ENCODE data around the gene DENND4B.
A peak's percentile ranks its signal among the peaks of the same experiment; 100 is the strongest.
"Not testable (repeated sequence)": the region's sequence is repeated elsewhere in the genome, so short reads cannot be mapped to it uniquely, and the experiment has no call there.

DENND4B gene

DNA sequence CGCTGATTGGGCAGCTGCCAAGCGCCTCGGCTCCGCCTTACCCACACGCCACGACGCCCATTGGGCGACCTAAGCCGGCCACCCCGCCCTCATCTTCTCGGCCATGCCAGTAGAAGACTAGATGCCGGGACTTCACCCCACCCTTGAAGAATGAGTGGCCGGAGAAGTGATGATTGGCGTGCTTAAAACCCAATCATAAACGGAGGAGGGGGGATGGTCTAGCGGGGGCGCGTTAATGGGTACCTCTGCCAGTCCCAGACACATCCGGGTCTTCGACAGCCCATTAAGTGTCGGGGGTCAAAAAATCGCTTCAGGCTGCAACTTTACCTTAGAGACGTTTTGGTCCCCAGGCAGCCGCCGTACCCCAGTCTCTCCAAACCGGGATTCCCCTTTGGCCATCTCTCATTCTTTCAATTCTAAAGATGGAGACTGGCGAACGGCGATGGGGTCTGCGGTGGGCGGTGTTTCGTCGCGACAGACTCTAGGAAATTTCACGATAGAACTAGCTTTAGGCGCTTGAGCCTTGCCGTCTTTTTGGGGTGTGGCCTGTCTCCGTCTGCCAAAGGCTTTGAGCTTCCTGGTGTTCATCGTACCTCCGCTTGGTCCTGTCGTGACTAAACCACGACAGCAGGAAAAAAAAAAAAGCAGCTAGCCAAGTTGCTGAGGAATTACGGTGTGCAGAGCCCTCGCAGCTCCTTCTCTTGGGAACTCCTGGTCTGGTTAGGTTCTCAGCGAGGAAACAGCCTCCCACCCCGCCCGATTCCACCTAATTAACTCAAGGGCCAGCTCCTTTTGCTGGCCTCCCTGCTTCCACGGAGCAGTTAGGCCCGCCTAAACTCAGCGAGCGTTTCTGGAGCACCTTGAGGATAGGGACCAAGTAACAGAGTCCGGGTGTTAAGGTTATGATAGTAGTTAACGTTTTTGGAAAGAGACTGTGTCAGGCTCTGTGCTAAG is 23.3 kb downstream of the DENND4B start, which contains the start of gene GATAD2B:
Gene GATAD2B, minus strand, starts transcription at position 1 of the 954 bp plus-strand sequence. CDS start 94,625 bp downstream, outside the sequence.
- DNase-seq: peak; percentile 100

DNA sequence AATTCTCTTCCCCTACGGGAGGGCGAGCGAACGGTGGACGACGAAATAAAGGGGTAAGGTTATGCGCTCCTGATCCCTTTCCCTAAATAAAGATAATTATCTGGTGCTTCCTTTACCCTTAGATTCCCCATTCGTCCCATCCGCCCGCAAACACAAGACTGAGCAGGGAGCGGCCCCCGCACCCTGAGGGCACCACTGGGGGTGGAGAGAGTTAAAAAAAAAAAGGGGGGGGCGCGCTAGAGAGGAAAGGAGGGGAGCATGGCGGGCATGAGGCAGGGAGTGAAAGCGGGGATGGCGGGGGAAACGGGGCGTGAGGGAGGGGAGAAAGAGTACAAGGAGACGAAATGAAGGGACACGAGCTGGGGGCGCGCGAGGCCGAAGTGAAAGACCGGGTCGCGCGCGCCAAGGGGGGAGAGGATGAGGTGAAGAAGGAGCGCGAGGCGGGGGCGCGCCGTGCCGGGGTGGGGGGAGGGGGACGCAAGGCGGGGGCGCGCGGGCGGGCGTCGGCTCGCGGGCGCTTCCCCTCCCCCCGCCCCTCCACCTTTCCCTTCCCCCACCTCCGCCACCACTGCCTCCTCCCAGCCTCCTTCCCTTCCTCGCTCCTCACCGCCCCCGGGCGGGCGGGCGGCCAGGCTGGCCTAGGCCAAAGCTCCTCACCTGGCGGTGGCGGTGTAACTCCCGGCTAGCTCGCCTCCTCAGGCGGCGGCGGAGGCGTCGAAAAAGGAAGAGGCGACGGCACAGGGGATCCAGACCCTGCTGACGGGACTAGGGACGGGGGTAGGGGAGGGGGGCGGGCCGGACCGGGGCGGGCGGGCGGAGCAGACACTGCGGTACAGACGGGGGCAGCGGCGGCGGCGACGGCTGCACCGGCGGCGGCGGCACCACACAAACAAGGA is 24.2 kb downstream of the DENND4B start:
- DNase-seq: peak; percentile 84

DNA sequence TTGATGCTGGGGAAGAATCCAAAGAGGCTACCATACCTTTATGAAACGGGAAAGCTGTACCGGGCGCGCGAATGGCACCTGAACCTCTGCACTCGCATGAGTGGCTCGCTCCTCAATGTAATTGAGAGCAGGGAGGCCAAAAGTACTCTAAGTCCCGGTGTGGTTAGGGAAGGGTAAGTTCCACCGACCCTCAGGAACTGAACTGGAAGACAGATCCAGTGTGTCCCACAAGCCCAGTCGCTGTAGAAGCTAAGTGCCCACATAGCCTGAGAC is 24.8 kb downstream of the DENND4B start:
- peak; percentile 20 for DNase-seq

DNA sequence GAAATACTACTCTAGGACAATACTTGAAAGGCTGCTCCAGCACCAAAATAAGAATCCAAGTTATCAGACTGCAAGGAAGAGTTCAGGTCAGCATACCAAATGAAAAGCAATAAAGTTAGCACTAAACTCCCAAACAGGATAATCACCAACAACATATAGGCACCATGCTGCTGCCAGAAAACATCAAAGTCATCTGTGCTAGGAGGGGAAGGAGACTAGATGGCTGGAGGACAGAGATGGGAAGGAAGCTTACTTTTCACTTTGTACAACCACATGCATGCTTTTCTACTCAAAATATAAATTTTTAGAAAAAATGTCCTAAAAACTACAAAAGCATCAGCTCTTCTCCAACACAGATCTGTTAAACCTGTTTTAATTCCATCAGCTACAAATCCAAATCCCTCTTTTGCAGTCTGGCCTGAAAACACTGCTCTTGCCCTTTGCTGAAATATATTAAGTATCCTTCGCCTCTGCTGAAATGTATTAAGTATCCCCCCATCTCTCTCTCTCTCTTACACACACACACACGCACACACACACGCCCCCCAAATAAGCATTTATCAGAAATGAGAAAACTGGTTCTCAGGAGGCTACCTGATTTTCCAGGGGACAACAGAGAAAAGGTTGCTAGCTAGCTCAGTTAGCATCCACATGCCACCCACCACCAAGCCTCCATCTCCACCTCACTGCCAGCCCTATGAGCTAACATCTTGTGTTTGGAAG is 25.3 kb downstream of the DENND4B start:
- DNase-seq: no peak

DNA sequence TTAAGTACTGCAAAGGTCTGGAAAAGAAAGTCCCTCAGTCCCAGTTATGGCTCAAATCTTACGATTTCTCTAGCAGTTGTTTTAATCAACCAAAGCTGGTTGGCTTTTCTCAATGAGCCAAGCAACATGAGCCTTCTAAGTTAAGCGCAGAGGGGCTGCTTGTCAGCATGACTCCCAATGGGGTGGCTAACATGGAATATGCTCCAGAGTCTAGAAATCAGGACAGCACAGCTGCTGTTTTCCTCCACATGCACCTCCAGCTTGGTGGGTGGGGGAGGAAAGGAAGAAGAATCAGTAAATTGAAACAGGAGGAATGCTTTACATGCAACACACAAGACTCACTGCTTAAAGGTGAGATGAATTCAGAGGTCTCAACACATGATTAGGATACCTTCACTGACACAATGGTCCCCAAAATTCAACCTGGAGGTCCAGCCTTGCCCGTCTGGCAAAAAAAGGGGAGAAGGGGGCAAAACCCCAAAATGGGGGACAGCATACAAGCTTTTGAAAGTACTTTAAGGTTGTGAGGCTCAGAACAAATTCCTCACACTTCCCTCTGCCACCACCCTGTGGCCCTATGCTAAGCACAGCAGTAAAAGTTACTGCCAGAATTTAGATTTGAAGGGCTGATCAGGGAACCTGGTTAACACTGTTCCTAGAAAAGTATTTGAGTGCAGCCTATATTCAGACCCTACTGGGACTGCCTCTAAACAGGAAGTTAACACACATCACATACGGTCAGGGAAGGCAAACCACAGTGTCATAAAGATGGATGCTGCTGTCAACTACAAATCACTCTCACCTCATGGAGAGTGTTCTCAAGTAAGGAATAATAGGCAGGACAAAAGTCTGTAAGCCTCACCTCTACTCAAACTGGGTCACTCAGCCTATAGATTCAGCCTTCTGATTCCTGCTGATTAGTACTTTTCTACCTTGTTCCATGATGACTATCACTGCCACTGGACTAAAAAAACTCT is 26.4 kb downstream of the DENND4B start:
- DNase-seq: peak; percentile 82

DNA sequence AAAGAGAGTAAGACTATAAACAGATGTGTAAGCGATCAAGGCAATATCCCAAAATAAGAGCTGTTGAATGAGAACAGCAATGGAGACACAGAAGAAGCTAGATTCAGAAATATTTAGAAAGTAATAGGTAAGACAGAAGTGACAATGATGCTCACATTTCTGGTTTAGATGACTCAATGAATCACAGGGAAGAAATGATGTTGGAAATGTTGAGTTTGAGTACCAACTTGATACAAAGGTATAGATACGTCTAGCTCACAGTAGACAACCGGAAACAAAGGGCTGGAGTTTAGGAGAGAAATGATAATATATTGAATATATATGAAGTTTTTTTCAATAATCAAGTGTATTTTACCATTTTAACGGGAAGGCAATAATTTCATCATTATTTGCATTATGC is 30.2 kb downstream of the DENND4B start:
- no peak for DNase-seq

DNA sequence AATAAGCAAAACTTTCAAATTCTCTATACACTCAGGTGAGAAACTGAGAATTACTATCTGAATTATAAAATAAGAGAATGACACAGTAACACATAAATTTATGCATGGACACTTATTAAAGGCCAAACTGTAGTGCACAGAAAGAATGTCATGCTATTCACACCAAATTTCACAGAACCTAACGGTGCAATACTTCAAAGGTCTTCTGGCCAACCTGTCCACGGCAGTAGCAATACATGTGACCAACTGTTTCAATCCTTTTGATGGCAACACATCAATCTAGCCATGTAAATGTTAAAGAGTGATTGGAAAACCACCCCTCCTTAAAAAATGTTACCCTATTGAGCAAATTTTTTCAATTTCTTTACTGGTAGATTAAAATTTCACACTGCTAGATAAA is 34.2 kb downstream of the DENND4B start:
- no peak for DNase-seq

DNA sequence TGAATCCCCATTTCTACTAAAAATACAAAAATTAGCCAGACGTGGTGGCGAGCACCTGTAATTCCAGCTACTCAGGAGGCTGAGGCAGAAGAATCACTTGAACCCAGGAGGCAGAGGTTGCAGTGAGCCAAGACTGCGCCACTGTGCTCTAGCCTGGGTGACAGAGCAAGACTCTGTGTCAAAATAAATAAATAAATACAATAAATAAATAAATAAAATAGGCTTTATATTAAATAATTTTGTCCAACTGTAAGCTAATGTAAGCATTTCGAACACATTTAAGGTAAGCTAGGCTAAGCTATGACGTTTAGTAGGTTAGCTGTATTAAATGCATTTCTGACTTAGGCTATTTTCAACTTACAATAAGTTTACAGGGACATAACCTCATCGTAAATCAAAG is 36.0 kb downstream of the DENND4B start:
- not testable (repeated sequence) for DNase-seq

DNA sequence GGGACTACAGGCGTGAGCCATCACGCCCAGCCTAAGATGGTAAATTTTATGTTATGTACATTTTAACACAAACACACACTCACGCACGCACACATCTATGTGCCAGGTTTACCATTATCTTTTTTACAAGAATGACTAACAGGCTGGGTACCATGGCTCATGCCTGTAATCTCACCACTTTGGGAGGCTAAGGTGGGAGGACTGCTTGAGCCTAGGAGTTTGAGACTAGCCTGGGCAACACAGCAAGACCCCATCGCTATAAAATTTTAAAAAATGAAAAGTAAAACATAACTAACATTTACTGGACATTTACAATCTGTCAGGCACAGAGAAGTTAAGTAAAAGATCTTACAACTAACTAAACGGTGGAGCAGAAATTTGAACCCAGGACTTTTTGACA is 38.4 kb downstream of the DENND4B start:
- DNase-seq: no peak

DNA sequence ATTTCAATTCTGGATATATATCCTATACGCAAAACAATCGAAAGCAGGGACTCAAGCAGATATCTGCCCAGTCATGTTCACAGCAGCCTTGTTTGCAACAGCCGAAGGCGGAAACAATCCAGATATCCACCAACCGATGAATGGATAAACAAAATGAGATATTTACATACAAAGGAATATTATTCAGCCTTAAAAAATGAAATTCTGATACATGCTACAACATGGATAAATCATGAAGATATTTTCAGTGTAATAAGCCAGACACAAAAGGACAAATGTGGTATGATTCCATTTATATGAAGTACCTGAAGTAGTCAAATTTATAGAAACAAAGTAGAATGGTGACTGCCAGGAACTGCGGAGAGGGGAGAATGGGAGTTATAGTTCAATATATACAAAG is 39.4 kb downstream of the DENND4B start:
- DNase-seq: no peak

DNA sequence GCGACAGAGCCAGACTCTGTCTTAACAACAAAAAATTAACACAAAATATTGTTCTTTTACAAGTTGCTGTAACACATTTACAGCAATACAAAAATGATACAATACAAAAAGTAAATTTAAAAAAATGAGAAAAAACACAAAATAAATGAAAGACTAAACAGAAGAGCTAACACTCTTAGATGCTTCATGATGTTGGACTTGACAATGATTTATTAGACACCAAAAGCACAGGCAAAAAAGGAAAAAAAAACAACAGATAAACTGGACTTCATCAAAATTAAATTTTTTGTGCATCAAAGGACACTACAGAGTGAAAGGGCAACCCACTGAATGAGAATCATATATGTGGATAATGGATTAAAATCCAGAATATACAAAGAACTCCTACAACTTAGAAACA is 40.1 kb downstream of the DENND4B start:
- DNase-seq: no peak

DNA sequence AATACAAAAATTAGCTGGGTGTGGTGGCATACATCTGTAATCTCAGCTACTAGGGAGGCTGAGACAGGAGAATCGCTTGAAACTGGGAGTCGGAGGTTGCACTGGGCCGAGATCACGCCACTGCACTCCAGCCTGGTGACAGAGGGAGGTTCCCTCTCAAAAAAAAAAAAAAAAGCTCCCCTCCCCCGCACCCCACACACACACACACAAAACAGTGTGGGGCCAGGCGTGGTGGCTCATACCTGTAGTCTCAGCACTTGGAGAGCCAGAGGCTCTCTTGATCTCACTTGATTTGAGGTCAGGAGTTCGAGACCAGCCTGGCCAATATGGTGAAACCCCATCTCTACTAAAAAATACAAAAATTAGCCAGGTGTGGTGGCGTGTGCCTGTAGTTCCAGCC is 40.6 kb downstream of the DENND4B start:
- not testable (repeated sequence) for DNase-seq

DNA sequence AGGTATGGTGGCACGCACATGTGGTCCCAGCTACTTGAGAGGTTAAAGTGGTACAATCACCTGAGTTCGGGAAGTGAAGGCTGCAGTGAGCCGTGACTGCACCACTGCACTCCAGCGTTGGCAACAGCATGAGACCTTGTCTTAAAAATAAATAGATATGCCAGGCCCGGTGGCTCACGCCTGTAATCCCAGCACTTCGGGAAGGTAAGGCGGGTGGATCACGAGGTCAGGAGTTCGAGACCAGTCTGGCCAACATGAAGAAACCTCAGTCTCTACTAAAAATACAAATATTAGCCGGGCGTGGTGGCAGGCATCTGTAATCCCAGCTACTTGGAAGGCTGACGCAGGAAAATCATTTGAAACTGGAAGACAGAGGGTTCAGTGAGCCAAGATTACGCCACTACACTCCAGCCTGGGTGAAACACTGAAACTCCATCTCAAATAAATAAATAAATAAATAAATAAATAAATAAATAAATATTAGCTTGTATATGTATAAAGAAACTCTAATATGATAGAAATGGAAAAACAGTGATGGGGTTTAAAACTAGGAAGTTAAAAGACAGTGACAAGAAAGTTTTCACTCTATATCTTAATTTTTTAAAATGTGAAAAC is 42.6 kb downstream of the DENND4B start:
- DNase-seq: no peak

DNA sequence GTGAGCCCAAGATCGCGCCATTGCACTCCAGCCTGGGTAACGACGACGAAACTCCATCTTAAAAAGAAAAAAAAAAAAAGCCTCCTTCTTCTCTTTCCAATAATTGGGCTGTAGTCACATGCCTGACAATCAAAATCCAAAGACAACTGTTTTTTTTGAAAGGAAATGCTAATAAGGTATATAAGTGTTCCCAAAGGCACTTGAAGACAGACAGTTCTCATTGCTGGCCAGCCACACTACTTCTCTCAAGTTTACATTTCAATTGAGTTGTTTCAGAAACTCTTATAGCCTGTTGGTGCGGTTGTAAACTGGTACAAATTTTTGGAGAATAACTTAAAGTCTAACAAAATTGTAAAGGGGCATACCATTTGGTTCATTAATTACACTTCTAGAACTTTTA is 47.0 kb downstream of the DENND4B start:
- DNase-seq: no peak

DNA sequence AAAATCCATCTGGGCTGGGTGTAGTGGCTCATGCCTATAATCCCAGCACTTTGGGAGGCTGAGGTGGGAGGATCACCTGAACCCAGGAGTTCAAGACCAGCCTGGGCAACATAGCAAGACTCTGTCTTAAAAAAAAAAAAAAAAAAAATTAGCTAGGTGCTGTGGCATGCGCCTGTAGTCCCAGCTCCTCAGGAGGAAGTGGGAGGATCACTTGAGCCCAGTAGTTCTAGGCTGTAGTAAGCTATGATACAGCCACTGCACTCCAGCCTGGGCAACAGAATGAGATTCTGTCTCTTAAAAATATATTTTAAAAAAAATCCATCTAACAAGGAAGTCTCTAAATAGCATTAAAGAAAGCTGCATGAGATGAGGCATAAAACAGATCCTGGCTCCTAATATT is 50.7 kb downstream of the DENND4B start:
- not testable (repeated sequence) for DNase-seq

DNA sequence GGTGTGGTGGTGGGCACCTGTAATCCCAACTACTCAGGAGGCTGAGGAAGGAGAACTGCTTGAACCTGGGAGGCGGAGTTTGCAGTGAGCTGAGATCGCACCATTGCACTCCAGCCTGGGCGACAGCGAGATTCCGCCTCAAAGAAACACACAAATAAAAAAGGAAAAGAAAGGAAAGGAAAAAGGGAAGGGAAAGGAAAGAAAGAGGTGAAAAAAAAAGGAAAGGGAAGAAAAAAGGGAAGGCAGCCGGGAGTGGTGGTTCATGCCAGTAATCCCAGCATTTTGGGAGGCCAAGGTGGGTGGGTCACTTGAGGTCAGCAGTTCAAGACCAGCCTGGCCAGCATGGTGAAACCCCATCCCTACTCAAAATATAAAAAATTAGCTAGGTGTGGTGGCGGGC is 55.5 kb downstream of the DENND4B start:
- not testable (repeated sequence) for DNase-seq

DNA sequence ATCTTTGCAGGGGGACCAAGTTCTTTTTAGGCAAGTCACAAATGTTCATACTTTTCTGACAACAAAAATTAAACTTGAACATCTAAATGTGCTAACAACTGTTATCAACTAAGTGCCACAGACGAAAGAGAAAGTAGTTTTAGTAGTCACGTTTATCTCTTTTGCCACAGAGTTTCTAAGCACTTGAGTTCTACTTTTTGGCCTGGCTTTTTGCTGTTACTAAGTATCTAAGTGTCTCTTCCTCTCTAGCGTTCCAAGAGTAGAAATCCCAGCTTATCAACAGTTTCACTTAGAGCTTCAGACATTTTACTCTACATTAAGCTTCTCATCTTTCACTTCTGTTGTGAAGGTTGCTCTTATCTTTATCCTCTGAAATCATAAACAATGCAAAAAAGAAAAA is 58.0 kb downstream of the DENND4B start:
- peak; percentile 78 for DNase-seq

DNA sequence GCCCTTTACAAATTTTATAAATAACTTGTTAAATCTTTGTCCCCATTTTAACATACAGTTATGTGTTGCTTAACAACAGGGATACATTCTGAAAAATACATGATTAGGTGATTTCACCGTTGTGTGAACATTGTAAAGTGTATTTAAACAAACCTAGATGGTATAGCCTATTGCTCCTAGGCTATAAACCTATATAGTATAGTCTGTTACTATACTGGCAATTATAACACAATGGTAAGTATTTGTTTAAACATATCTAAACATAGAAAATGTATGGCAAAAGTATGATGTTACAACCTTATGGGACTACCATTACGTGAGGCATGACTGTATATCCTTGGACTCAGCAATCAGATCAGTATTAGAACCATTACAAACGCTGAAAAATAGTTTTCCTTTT is 60.4 kb downstream of the DENND4B start:
- DNase-seq: no peak

DNA sequence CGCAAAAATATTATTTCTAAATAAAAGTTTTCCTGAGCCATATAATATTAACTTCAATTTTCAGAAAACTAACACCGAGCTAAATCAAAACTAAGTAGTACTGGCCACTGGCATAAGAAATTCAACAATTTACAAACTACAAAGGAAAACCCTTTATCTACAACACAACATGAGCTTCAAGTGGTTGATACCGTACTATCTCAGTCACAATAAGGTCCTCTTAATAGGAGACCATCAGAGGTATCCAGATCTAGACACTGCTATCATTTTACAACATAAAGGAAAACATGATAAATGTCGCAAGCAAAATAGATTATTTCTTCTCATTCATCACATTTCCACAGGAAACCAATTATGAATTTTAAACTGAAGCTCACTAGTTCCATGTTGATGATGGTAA is 63.3 kb downstream of the DENND4B start:
- peak; percentile 83 for DNase-seq

DNA sequence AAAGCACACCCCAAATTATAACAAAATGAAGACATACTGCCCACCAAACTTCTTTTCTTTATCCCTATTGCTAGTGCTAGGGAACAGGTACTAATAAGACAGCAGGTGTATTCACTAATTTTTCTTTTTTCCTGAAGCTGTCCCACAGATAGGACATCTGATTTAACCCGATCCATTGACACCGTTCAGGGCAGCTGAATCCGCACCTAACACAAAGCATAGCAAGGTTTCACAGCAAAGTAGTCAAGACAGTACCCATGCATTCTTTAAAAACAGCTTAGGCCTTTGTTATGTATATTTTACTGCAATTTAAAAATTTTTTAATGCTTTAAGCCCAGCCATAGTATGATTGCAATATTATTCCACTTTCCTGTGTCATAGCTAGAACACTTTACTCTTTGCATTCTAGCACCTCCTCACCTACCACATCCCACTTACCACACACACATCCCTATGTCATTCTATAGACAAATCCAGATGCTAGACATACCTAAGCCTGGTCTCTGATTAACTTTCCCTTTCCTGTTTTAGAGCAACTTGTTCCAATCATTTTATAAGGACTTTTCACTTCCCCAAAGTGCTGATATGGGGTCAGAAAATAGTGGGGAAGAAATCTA is 64.1 kb downstream of the DENND4B start:
- DNase-seq: no peak

DNA sequence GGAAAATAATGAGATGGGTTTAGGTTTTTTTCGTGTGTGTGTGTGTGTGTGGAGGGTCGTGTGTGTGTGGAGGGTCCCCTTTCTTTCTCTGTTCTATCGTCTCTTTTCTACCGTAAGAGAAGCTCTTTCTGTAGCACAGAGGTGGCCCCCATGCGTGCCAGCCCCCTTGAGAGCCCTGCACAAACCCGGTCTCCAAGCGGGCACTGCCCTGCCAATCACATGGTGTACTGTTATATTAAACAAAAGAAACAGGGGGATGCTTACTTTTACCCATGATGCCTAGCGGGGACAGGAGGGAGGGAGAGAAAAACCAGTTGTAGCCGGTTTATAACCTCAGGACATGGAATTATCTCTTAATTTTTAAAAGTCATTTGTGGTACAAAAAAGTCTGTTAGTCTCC is 64.8 kb downstream of the DENND4B start:
- peak; percentile 69 for DNase-seq
